Osteoblast (primary cell): Measurements from ENCODE around the gene ZNF541. TPM values are rescaled to one million over a fixed set of nuclear protein-coding genes. Genes with fewer than 3 reads are reported as not detected.
"Not testable (repeated sequence)": the region's sequence is repeated elsewhere in the genome, so short reads cannot be mapped to it uniquely, and the experiment has no call there.

Source experiments
- DNase-seq: peaks from one replicate; pipeline ENCODE4 v3.0.0; 2011; ENCODE audit warnings: low spot score, mixed read lengths; ENCODE audit not compliant: insufficient read length; ENCODE audit errors: missing footprints
- H2AFZ ChIP-seq: 2 replicates; pipeline ENCODE4 v1.6.0; 2011; ENCODE audit warnings: mild to moderate bottlenecking, low read length
- H3K27ac ChIP-seq: 2 replicates; pipeline ENCODE4 v1.5.1; 2011; ENCODE audit warnings: mild to moderate bottlenecking, low read depth, low read length, moderate library complexity
- H3K27me3 ChIP-seq: 2 replicates; pipeline ENCODE4 v1.6.0; 2012; ENCODE audit warnings: mild to moderate bottlenecking, control low read depth, inconsistent platforms, low read length, moderate library complexity; ENCODE audit not compliant: insufficient read depth
- H3K36me3 ChIP-seq: 2 replicates; pipeline ENCODE4 v1.5.1; 2011; ENCODE audit warnings: mild to moderate bottlenecking, low read length, control low read depth, moderate library complexity; ENCODE audit not compliant: insufficient read depth
- H3K4me1 ChIP-seq: 2 replicates; pipeline ENCODE4 v1.5.1; 2011; ENCODE audit warnings: mild to moderate bottlenecking, low read length, control low read depth, moderate library complexity; ENCODE audit not compliant: insufficient read depth
- H3K4me2 ChIP-seq: 2 replicates; pipeline ENCODE4 v1.6.0; 2011; ENCODE audit warnings: mild to moderate bottlenecking, low read length; ENCODE audit not compliant: insufficient read depth
- H3K4me3 ChIP-seq: fragments of 200-600 bp; sonication (generic); 3 replicates; pipeline ENCODE4 v1.5.1; 2012; ENCODE audit warnings: mild to moderate bottlenecking, low read length, inconsistent platforms; ENCODE audit not compliant: insufficient read depth
- H3K79me2 ChIP-seq: 2 replicates; pipeline ENCODE4 v1.6.0; 2012; ENCODE audit warnings: mild to moderate bottlenecking, low read length, control low read depth, inconsistent platforms; ENCODE audit not compliant: insufficient read depth
- H3K9me3 ChIP-seq: 2 replicates; pipeline ENCODE4 v1.5.1; 2011; ENCODE audit warnings: low read depth, low read length, control low read depth
- H4K20me1 ChIP-seq: 2 replicates; pipeline ENCODE4 v1.6.0; 2012; ENCODE audit warnings: mild to moderate bottlenecking, low read length, control low read depth; ENCODE audit not compliant: insufficient read depth
- CTCF ChIP-seq: IDR thresholded peaks from 2 replicates; pipeline ENCODE4 v1.5.1; 2011; ENCODE audit warnings: mild to moderate bottlenecking, low read depth, low read length, moderate library complexity; ENCODE audit errors: extremely low read depth
- total RNA-seq: library from RNA; depleted of rRNA; stranded (reverse); fragments of >200 nt; gene quantifications from 2 replicates; pipeline ENCODE4 v1.2.3, GENCODE V29; 2012

ZNF541 gene
- total RNA-seq, 1 donor: under 0.01 TPM

DNA sequence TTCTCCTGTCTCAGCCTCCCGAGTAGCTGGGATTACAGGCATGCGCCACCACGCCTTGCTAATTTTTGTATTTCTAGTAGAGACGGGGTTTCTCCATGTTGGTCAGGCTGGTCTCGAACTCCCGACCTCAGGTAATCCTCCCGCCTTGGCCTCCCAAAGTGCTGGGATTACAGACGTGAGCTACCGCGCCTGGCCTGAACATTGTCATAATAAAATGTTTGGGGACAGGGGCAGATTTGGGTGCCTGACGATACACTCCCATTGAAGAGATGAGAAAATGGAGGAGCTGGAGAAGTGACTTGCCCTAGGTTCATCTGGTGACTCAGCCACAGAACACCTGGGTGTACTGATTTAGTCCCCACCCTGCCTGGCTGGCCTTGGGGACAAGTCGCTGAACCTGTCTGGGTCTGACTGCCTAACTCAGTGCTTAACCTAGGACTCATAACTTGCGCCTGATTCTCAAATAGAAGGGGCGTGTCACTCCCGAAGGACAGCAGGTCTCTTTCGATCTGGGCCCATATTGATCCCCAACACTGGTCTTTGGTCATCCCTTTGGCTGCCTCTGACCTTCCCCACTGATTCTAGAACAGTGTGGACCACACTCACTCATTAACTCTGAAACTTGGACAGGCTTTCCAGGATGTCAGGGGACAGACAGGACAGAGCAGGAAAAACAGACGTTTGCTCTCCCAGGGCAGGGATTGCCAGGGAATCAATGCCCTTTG, 28.4 kb upstream of the ZNF541 start:
- peaks cover 14% of the 10 kb centered on the region for H3K4me1 ChIP-seq
- no peaks in the 10 kb centered on the region for H4K20me1 ChIP-seq
- no peaks in the 10 kb centered on the region for H3K79me2 ChIP-seq
- H3K4me3 ChIP-seq: peak overlapping the region; percentile 78
- TF ChIP-seq CTCF: no peak
- H3K27me3 ChIP-seq: no peaks in the 10 kb centered on the region
- H2AFZ ChIP-seq: peak overlapping the region; percentile 76
- H3K36me3 ChIP-seq: no peaks in the 10 kb centered on the region
- H3K9me3 ChIP-seq: no peaks in the 10 kb centered on the region
- no peak overlapping the region for H3K27ac ChIP-seq
- peak overlapping the region; percentile 90 for H3K4me2 ChIP-seq
- DNase-seq: peak; percentile 66

GRCh38 chr19:47600246-47601179, 27.6 kb upstream of the ZNF541 start:
- no peak for TF ChIP-seq CTCF
- peak overlapping the region; percentile 76 for H2AFZ ChIP-seq
- H3K4me3 ChIP-seq: peak overlapping the region; percentile 78
- peak; percentile 100 for DNase-seq
- no peaks in the 10 kb centered on the region for H3K36me3 ChIP-seq
- H4K20me1 ChIP-seq: no peaks in the 10 kb centered on the region
- H3K4me1 ChIP-seq: peaks cover 14% of the 10 kb centered on the region
- H3K27ac ChIP-seq: peak overlapping the region; percentile 76
- H3K9me3 ChIP-seq: no peaks in the 10 kb centered on the region
- H3K4me2 ChIP-seq: peak overlapping the region; percentile 90
- H3K79me2 ChIP-seq: no peaks in the 10 kb centered on the region
- no peaks in the 10 kb centered on the region for H3K27me3 ChIP-seq

DNA sequence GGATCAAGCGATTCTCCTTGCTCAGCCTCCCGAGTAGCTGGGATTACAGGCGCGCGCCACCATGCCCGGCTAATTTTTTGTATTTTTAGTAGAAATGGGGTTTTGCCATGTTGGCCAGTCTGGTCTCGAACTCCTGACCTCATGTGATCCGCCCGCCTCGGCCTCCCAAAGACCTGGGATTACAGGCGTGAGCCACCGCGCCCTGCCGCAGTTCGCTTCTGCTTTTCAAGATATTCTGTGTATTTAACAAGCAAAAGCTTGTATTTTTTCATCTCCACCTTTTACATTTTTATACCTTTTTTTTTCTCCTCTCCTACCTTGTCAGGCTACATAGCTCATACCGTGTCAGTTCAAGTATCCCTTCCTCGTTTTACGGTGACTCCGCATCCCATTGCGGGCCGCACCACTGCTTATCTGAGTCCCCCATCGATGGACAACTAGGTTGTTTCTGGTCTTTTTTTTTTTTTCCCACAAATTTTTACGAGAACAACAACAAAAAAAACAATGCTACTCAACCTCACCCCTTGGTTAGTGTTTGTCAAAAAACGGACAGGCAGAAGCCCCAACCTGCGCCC, 26.8 kb upstream of the ZNF541 start:
- H2AFZ ChIP-seq: peak overlapping the region; percentile 18
- peak overlapping the region; percentile 90 for H3K4me2 ChIP-seq
- peak overlapping the region; percentile 76 for H3K27ac ChIP-seq
- DNase-seq, H3K27me3 ChIP-seq, H3K9me3 ChIP-seq, H3K79me2 ChIP-seq, H4K20me1 ChIP-seq, H3K36me3 ChIP-seq: not testable (repeated sequence)
- H3K4me3 ChIP-seq: peak overlapping the region; percentile 78
- H3K4me1 ChIP-seq: peaks cover 14% of the 10 kb centered on the region

GRCh38 chr19:47598407-47599349, 25.7 kb upstream of the ZNF541 start:
- Histone ChIP-seq H3K36me3 (no peaks in the 10 kb centered on the region), H3K4me3 (peak overlapping the region; percentile 78), H2AFZ (peak overlapping the region; percentile 82), H3K27me3 (no peaks in the 10 kb centered on the region), H3K9me3 (no peaks in the 10 kb centered on the region), H3K4me2 (peak overlapping the region; percentile 90), H4K20me1 (no peaks in the 10 kb centered on the region), H3K79me2 (no peaks in the 10 kb centered on the region), H3K27ac (peak overlapping the region; percentile 76), H3K4me1 (peaks cover 14% of the 10 kb centered on the region)
- no peak for TF ChIP-seq CTCF
- DNase-seq: peak; percentile 94
